ENCODE measurements around the gene TRIM65.
"Not testable (repeated sequence)": the region's sequence is repeated elsewhere in the genome, so short reads cannot be mapped to it uniquely, and the experiment has no call there.

Gene TRIM65

GRCh38 chr17:75861927-75862317, 34.8 kb downstream of the TRIM65 start:
- ChIA-PET CTCF (interaction anchor here (0.7 to 4.4 kb wide), 10 partner anchors 11 to 108 kb away, joined by 3 to 21 read pairs (median 6); partner anchors contain the start of genes MRPL38 and TRIM47), POLR2A (interaction anchor here (1.0 kb wide), 1 partner anchor 82 kb away, joined by 4 read pairs; a partner anchor contains a TSS)
- no peak for TF ChIP-seq CTCF (IDR thresholded peaks at IDR 0.05; ENCODE audit: insufficient read depth, low read length, missing control alignments)
- no peak for DNase-seq (ENCODE audit: low read depth, low spot score)
- no peak overlapping the region for H3K4me3 ChIP-seq (ENCODE audit: low read depth, low read length)

- DNase-seq (ENCODE audit: low read depth, low spot score); H3K4me3 ChIP-seq (ENCODE audit: low read depth, low read length); POLR2A ChIA-PET: not testable (repeated sequence)
- CTCF ChIA-PET, result interaction anchor here (1.1 to 4.4 kb wide), 3 partner anchors 11 to 19 kb away, joined by 3 to 21 read pairs (median 4); partner anchors contain the start of gene TRIM47
Observed at GRCh38 chr17:75859358-75859757, 37.4 kb downstream of the TRIM65 start.

- TF ChIP-seq CTCF (IDR thresholded peaks at IDR 0.05; ENCODE audit: insufficient read depth, low read length, missing control alignments), result no peak
- H3K4me3 ChIP-seq (ENCODE audit: low read depth, low read length), result peak overlapping the region; percentile 97
- DNase-seq (ENCODE audit: low read depth, low spot score), result no peak
- ChIA-PET CTCF (interaction anchor here (0.8 to 4.5 kb wide), 16 partner anchors 9 to 255 kb away, joined by 3 to 52 read pairs (median 4); partner anchors contain the start of genes TRIM47, TRIM65, UNC13D and UNK), POLR2A (interaction anchor here (0.8 to 2.0 kb wide), 3 partner anchors 8 to 79 kb away, joined by 3 to 9 read pairs (median 3); no protein-coding TSS in a partner anchor)
Observed at GRCh38 chr17:75856062-75856756, 40.5 kb downstream of the TRIM65 start.

- POLR2A ChIA-PET, result interaction anchor here (0.6 to 2.0 kb wide), 10 partner anchors 9 to 722 kb away, joined by 3 to 9 read pairs (median 4); partner anchors contain the start of gene TRIM65
- H3K4me3 ChIP-seq (ENCODE audit: low read depth, low read length), result peak within 1 kb of the TSS; percentile 97
- peak; percentile 57 for TF ChIP-seq CTCF (IDR thresholded peaks at IDR 0.05; ENCODE audit: insufficient read depth, low read length, missing control alignments)
- peak; percentile 99 for DNase-seq (ENCODE audit: low read depth, low spot score)
- CTCF ChIA-PET, result interaction anchor here (0.6 to 4.5 kb wide), 19 partner anchors 8 to 254 kb away, joined by 3 to 52 read pairs (median 4); partner anchors contain the start of genes TRIM47, TRIM65, UNC13D and UNK
Observed at GRCh38 chr17:75855310-75856061, 41.3 kb downstream of the TRIM65 start, which contains the start of gene WBP2. TSS of gene WBP2 (minus strand) at chr17:75855335. CDS start at chr17:75855297, 38 bp downstream.

GRCh38 chr17:75854881-75855309, 41.9 kb downstream of the TRIM65 start:
- H3K4me3 ChIP-seq (ENCODE audit: low read depth, low read length), result peak overlapping the region; percentile 78
- DNase-seq (ENCODE audit: low read depth, low spot score), result no peak
- no peak for TF ChIP-seq CTCF (IDR thresholded peaks at IDR 0.05; ENCODE audit: insufficient read depth, low read length, missing control alignments)
- ChIA-PET CTCF (interaction anchor here (0.6 to 4.5 kb wide), 19 partner anchors 8 to 159 kb away, joined by 3 to 52 read pairs (median 4); partner anchors contain the start of genes GALK1, TRIM47, TRIM65 and UNC13D), POLR2A (interaction anchor here (0.6 to 2.0 kb wide), 10 partner anchors 10 to 722 kb away, joined by 3 to 9 read pairs (median 4); partner anchors contain the start of gene TRIM65)

- POLR2A ChIA-PET, result interaction anchor here (1.4 kb wide), 1 partner anchor 76 kb away, joined by 4 read pairs; no protein-coding TSS in a partner anchor
- H3K4me3 ChIP-seq (ENCODE audit: low read depth, low read length), result peak overlapping the region; percentile 78
- CTCF ChIA-PET, result interaction anchor here (0.6 to 4.5 kb wide), 11 partner anchors 9 to 160 kb away, joined by 3 to 52 read pairs (median 5); partner anchors contain the start of genes GALK1, TRIM47, TRIM65 and UNC13D
- no peak for DNase-seq (ENCODE audit: low read depth, low spot score)
- TF ChIP-seq CTCF (IDR thresholded peaks at IDR 0.05; ENCODE audit: insufficient read depth, low read length, missing control alignments), result no peak
Observed at GRCh38 chr17:75854101-75854748, 42.5 kb downstream of the TRIM65 start.
